ENCODE data around the gene CENPM. TPM values are rescaled to one million over a fixed set of nuclear protein-coding genes. Genes with fewer than 3 reads are reported as not detected.

The CENPM gene
- total RNA-seq, 2 experiments from 2014 or later = 189 to 354 TPM

- TF ChIP-seq EZH2phosphoT487 (IDR thresholded peaks at IDR 0.05; ENCODE audit: borderline replicate concordance, low read depth, low read length) = no peak
- TF ChIP-seq, protein P1, sequence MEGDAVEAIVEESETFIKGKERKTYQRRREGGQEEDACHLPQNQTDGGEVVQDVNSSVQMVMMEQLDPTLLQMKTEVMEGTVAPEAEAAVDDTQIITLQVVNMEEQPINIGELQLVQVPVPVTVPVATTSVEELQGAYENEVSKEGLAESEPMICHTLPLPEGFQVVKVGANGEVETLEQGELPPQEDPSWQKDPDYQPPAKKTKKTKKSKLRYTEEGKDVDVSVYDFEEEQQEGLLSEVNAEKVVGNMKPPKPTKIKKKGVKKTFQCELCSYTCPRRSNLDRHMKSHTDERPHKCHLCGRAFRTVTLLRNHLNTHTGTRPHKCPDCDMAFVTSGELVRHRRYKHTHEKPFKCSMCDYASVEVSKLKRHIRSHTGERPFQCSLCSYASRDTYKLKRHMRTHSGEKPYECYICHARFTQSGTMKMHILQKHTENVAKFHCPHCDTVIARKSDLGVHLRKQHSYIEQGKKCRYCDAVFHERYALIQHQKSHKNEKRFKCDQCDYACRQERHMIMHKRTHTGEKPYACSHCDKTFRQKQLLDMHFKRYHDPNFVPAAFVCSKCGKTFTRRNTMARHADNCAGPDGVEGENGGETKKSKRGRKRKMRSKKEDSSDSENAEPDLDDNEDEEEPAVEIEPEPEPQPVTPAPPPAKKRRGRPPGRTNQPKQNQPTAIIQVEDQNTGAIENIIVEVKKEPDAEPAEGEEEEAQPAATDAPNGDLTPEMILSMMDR (conservative IDR thresholded peaks at IDR 0.05; ENCODE audit: low read length) = no peak
- H3K9me3 ChIP-seq (ENCODE audit: low read length) = no peaks in the 10 kb centered on the region
- no peak overlapping the region for H3K27ac ChIP-seq (ENCODE audit: low read depth, low read length, poor library complexity, severe bottlenecking)
- no peak overlapping the region for H3K4me3 ChIP-seq (ENCODE audit: low read depth, low read length, poor library complexity, severe bottlenecking)
- no peaks in the 10 kb centered on the region for H4K20me1 ChIP-seq (ENCODE audit: insufficient read depth, low read length)
- no peak overlapping the region for H3K4me2 ChIP-seq (ENCODE audit: low read length)
- DNase-seq (ENCODE audit: low spot score) = no peak
- intact Hi-C loops (cut with micrococcal nuclease; ENCODE audit: unreplicated experiment) = no loop called here
- no peaks in the 10 kb centered on the region for H3K79me2 ChIP-seq (ENCODE audit: insufficient read depth, low read depth, low read length)
- TSS peak; percentile 77 for BruUV-seq (replicated peaks)
- H2AFZ ChIP-seq (ENCODE audit: low read length) = no peak overlapping the region
- peaks cover 12% of the 10 kb centered on the region for H3K4me1 ChIP-seq (ENCODE audit: insufficient read depth, low read length, poor library complexity, severe bottlenecking)
- ChIA-PET POLR2A (no interaction called here), CTCF (ENCODE audit: unreplicated experiment) (no interaction called here)
- H3K9me2 ChIP-seq (ENCODE audit: insufficient read depth, low read length) = no peaks in the 10 kb centered on the region
- H3K36me3 ChIP-seq (ENCODE audit: insufficient read depth, low read length) = peaks cover 62% of the 10 kb centered on the region
Measured at GRCh38 chr22:41906822-41907221, 40.1 kb downstream of the CENPM start.

- Histone ChIP-seq H3K9me2 (ENCODE audit: insufficient read depth, low read length) (no peaks in the 10 kb centered on the region), H3K4me3 (ENCODE audit: low read depth, low read length, poor library complexity, severe bottlenecking) (no peak overlapping the region), H3K27ac (ENCODE audit: low read depth, low read length, poor library complexity, severe bottlenecking) (no peak overlapping the region), H4K20me1 (ENCODE audit: insufficient read depth, low read length) (no peaks in the 10 kb centered on the region), H3K36me3 (ENCODE audit: insufficient read depth, low read length) (peaks cover 74% of the 10 kb centered on the region), H3K9me3 (ENCODE audit: low read length) (no peaks in the 10 kb centered on the region), H3K79me2 (ENCODE audit: insufficient read depth, low read depth, low read length) (no peaks in the 10 kb centered on the region), H3K4me2 (ENCODE audit: low read length) (no peak overlapping the region), H3K4me1 (ENCODE audit: insufficient read depth, low read length, poor library complexity, severe bottlenecking) (peaks cover 5% of the 10 kb centered on the region), H2AFZ (ENCODE audit: low read length) (no peak overlapping the region)
- ChIA-PET POLR2A (no interaction called here), CTCF (ENCODE audit: unreplicated experiment) (no interaction called here)
- TF ChIP-seq, protein P1 (conservative IDR thresholded peaks at IDR 0.05; ENCODE audit: low read length) = no peak
- no peak for TF ChIP-seq EZH2phosphoT487 (IDR thresholded peaks at IDR 0.05; ENCODE audit: borderline replicate concordance, low read depth, low read length)
- no peak for DNase-seq (ENCODE audit: low spot score)
- BruUV-seq (replicated peaks) = no TSS peak
- intact Hi-C loops (cut with micrococcal nuclease; ENCODE audit: unreplicated experiment) = no loop called here
Measured at GRCh38 chr22:41905411-41906202, 41.3 kb downstream of the CENPM start.
